GM12891 (cell line): ENCODE results near the gene ELP1.
"Not testable (repeated sequence)": the region's sequence is repeated elsewhere in the genome, so short reads cannot be mapped to it uniquely, and the experiment has no call there.

Experiments
- DNase-seq: peaks from one replicate; pipeline ENCODE4 v3.0.0; 2011; ENCODE audit warnings: low spot score; ENCODE audit not compliant: insufficient read length
- FAIRE-seq: peaks from 2 replicates; lab custom pipeline; 2011; peaks lifted over from hg19 to GRCh38; lab: Jason Lieb, UNC
- PAX5 ChIP-seq: IDR thresholded peaks from 2 replicates; pipeline ENCODE4 v1.6.1; 2011; ENCODE audit warnings: low read length, moderate library complexity, mild to moderate bottlenecking; ENCODE audit not compliant: insufficient read depth, severe bottlenecking
- POLR2A ChIP-seq: IDR thresholded peaks from 2 replicates; pipeline ENCODE4 v1.6.1; 2011; ENCODE audit warnings: low read depth, low read length, control low read depth
- POLR2AphosphoS5 ChIP-seq: IDR thresholded peaks from 2 replicates; pipeline ENCODE4 v1.6.1; 2011; ENCODE audit warnings: low read depth, low read length, control low read depth
- POU2F2 ChIP-seq: IDR thresholded peaks from 2 replicates; pipeline ENCODE4 v1.6.1; 2011; ENCODE audit warnings: low read depth, mild to moderate bottlenecking, control low read depth, low read length, moderate library complexity
- SPI1 ChIP-seq: IDR thresholded peaks from 2 replicates; pipeline ENCODE4 v1.6.1; 2011; ENCODE audit warnings: low read depth, low read length, control low read depth
- TAF1 ChIP-seq: IDR thresholded peaks from 2 replicates; pipeline ENCODE4 v1.6.1; 2011; ENCODE audit warnings: low read depth, low read length, control low read depth

ELP1 gene

GRCh38 chr9:108845947-108846346, 88.0 kb downstream of the ELP1 start:
- TF ChIP-seq SPI1 (no peak), POLR2A (no peak), PAX5 (no peak), POLR2AphosphoS5 (no peak), POU2F2 (no peak), TAF1 (no peak)
- FAIRE-seq, result no peak
- DNase-seq, result no peak

- no peak for FAIRE-seq
- DNase-seq, result no peak
- no peak for TF ChIP-seq POU2F2
- no peak for TF ChIP-seq TAF1
- TF ChIP-seq POLR2A, result no peak
- no peak for TF ChIP-seq SPI1
- TF ChIP-seq PAX5, result no peak
- TF ChIP-seq POLR2AphosphoS5, result no peak
These were observed 88.4 kb downstream of the ELP1 start for GRCh38 chr9:108845507-108845906.

- FAIRE-seq (no peak), DNase-seq (no peak)
- TF ChIP-seq POLR2AphosphoS5 (no peak), POLR2A (no peak), PAX5 (no peak), TAF1 (no peak), POU2F2 (no peak), SPI1 (no peak)
These were observed 89.1 kb downstream of the ELP1 start for GRCh38 chr9:108844856-108845255.

GRCh38 chr9:108844391-108844790, 89.5 kb downstream of the ELP1 start:
- FAIRE-seq (no peak), DNase-seq (no peak)
- TF ChIP-seq POU2F2, result no peak
- TF ChIP-seq POLR2AphosphoS5, result no peak

- TF ChIP-seq PAX5 (no peak), SPI1 (no peak), TAF1 (no peak), POLR2A (no peak), POLR2AphosphoS5 (no peak), POU2F2 (no peak)
- DNase-seq (no peak), FAIRE-seq (no peak)
These were observed 91.2 kb downstream of the ELP1 start for GRCh38 chr9:108842610-108843295.

GRCh38 chr9:108839561-108839960, 94.4 kb downstream of the ELP1 start:
- not testable (repeated sequence) for FAIRE-seq, DNase-seq

- no peak for FAIRE-seq
- no peak for DNase-seq
- TF ChIP-seq TAF1, result no peak
- TF ChIP-seq PAX5, result no peak
- TF ChIP-seq POLR2AphosphoS5, result no peak
- no peak for TF ChIP-seq POU2F2
- no peak for TF ChIP-seq POLR2A
- no peak for TF ChIP-seq SPI1
These were observed 95.9 kb downstream of the ELP1 start for GRCh38 chr9:108838017-108838416.

DNA sequence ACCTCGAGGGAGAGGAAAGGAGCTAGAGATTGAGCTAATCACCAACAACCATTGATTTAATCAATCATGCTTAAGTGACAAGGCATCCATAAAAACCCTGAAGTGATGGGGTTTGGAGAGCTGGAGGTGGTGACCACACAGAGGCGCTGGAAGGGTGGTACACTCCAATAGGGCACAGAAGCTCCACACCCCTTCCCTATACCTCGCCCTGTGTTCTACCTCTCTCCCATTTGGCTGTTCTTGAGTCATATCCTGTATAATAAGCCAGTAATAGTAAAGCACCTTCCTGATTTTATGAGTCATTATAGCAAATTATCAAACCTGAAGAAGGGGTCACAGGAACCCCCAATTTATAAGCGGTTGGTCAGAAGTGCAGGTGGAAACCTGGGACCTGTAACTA, 96.4 kb downstream of the ELP1 start:
- DNase-seq (no peak), FAIRE-seq (no peak)
- no peak for TF ChIP-seq POU2F2
- TF ChIP-seq SPI1, result no peak
- TF ChIP-seq TAF1, result no peak
- no peak for TF ChIP-seq POLR2AphosphoS5
- TF ChIP-seq POLR2A, result no peak
- no peak for TF ChIP-seq PAX5

GRCh38 chr9:108836781-108837180, 97.1 kb downstream of the ELP1 start:
- FAIRE-seq, result no peak
- TF ChIP-seq POLR2AphosphoS5, result no peak
- TF ChIP-seq SPI1, result no peak
- no peak for TF ChIP-seq TAF1
- no peak for DNase-seq

DNA sequence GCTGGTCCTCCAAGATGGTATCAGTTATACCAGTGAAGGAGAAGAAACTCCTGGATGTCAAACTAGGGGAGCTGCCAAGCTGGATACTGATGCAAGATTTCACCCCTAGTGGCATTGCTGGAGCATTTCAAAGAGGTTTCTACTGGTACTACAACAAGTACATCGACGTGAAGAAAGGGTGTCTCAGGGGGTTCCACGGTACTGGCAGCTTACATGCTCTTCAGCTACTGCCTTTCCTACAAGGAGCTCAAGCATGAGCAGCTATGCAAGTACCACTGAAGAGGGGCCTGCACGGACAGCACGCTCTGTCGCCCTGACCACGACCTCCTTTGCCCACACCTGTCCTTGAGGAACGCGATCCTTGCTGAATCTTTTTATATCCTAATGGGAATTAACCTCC, 97.6 kb downstream of the ELP1 start:
- DNase-seq, result no peak
- no peak for FAIRE-seq
- TF ChIP-seq SPI1, result no peak
- TF ChIP-seq POLR2AphosphoS5, result no peak
- no peak for TF ChIP-seq POLR2A
- no peak for TF ChIP-seq POU2F2
- TF ChIP-seq PAX5, result no peak
- TF ChIP-seq TAF1, result no peak
